A549 (cell line): Measurements from ENCODE around the gene TFR2. TPM values are rescaled to one million over a fixed set of nuclear protein-coding genes. Genes with fewer than 3 reads are reported as not detected.
A peak's percentile ranks its signal among the peaks of the same experiment; 100 is the strongest.

Source experiments
- ATAC-seq, 2 experiments: fragments of 200-7000 bp in 1 of 2; fragments of >200 bp in 1 of 2; cut with Nextera tagmentation in 1 of 2; cut with Tn5 transposase in 1 of 2; 3 replicates each; pipeline versions ENCODE4 v1.8.0 to v1.9.1; 2018 to 2020; ENCODE audit warnings: mild to moderate bottlenecking in 1 of 2, moderate library complexity in 1 of 2
- CTCF ChIA-PET: fragments of 300-600 bp; sonication (Branson Sonifier 250); formaldehyde crosslinking; extraction: SDS; loops from one replicate; lab custom pipeline; 2021; ENCODE audit warnings: antibody characterized with exemption, inconsistent platforms; lab: Yijun Ruan, JAX
- POLR2A ChIA-PET: fragments of 350-600 bp; formaldehyde crosslinking; extraction: SDS; loops from one replicate; lab custom pipeline; 2021; ENCODE audit warnings: antibody characterized with exemption, inconsistent platforms; lab: Yijun Ruan, JAX
- DNase-seq, 2 experiments: peaks; one replicate each; pipeline versions ENCODE4 v3.0.0 to v3.0.0-alpha.2; 2011 to 2016; ENCODE audit warnings: low read depth in 1 of 2, low spot score in 1 of 2
- FAIRE-seq: peaks from 2 replicates; lab custom pipeline; 2011; peaks lifted over from hg19 to GRCh38; lab: Jason Lieb, UNC
- H3K27ac ChIP-seq, 2 experiments: fragments of >200 bp; sonication (Bioruptor Twin); formaldehyde crosslinking; 3 replicates each; pipeline ENCODE4 v1.5.1; 2016 to 2017
- H3K4me1 ChIP-seq: fragments of >200 bp; sonication (Bioruptor Twin); formaldehyde crosslinking; 3 replicates; pipeline ENCODE4 v1.6.1; 2016
- H3K4me2 ChIP-seq: fragments of >200 bp; sonication (Bioruptor Twin); formaldehyde crosslinking; 3 replicates; pipeline ENCODE4 v1.6.1; 2016
- H3K4me3 ChIP-seq: fragments of >200 bp; sonication (Bioruptor Twin); formaldehyde crosslinking; 3 replicates; pipeline ENCODE4 v1.5.1; 2016
- H3K9me3 ChIP-seq: fragments of >200 bp; sonication (Bioruptor Twin); formaldehyde crosslinking; 3 replicates; pipeline ENCODE4 v1.6.1; 2016
- BHLHE40 ChIP-seq: IDR thresholded peaks from 2 replicates; pipeline ENCODE4 v1.6.1; 2012; ENCODE audit warnings: low read depth, low read length, inconsistent platforms
- CHD4 ChIP-seq: fragments of 200-600 bp; sonication (generic); IDR thresholded peaks from 2 replicates; pipeline ENCODE4 v1.6.1; 2016; ENCODE audit warnings: antibody characterized with exemption, mild to moderate bottlenecking, borderline replicate concordance
- FOSB ChIP-seq: fragments of 250-450 bp; sonication (Bioruptor Pico); IDR thresholded peaks from 2 replicates; pipeline ENCODE4 v1.5.0; 2020; ENCODE audit warnings: mild to moderate bottlenecking, moderate library complexity
- HDAC2 ChIP-seq: fragments of 200-600 bp; sonication (generic); IDR thresholded peaks from 2 replicates; pipeline ENCODE4 v1.6.1; 2016
- HEYL ChIP-seq: fragments of 250-450 bp; sonication (Bioruptor Pico); IDR thresholded peaks from 2 replicates; pipeline ENCODE4 v1.8.0; 2021; ENCODE audit warnings: mild to moderate bottlenecking, moderate library complexity
- HMGXB4 ChIP-seq: fragments of 250-450 bp; sonication (Bioruptor Pico); IDR thresholded peaks from 2 replicates; pipeline ENCODE4 v1.5.0; 2021; ENCODE audit warnings: mild to moderate bottlenecking, moderate library complexity, borderline replicate concordance
- HOXB13 ChIP-seq: fragments of 250-450 bp; sonication (Bioruptor Pico); IDR thresholded peaks from 2 replicates; pipeline ENCODE4 v1.5.0; 2020; ENCODE audit warnings: low read depth, mild to moderate bottlenecking, moderate library complexity
- HOXB5 ChIP-seq: fragments of 250-450 bp; sonication (Bioruptor Pico); IDR thresholded peaks from 2 replicates; pipeline ENCODE4 v1.5.0; 2020; ENCODE audit warnings: mild to moderate bottlenecking, moderate library complexity
- JUN ChIP-seq, 2 experiments: fragments of >200 bp; sonication (Bioruptor Twin); formaldehyde crosslinking; IDR thresholded peaks; 2 replicates in 1 of 2; 3 replicates in 1 of 2; pipeline ENCODE4 v1.6.1; 2016 to 2017
- KDM1A ChIP-seq: fragments of 200-600 bp; sonication (generic); IDR thresholded peaks from 2 replicates; pipeline ENCODE4 v1.6.1; 2016; ENCODE audit warnings: low read depth, mild to moderate bottlenecking
- MAFK ChIP-seq: fragments of 450-650 bp; IDR thresholded peaks from 2 replicates; pipeline ENCODE4 v1.6.1; 2014; ENCODE audit not compliant: partially characterized antibody
- MAX ChIP-seq: IDR thresholded peaks from 2 replicates; pipeline ENCODE4 v1.6.1; 2012
- PHF8 ChIP-seq: fragments of 200-600 bp; sonication (generic); IDR thresholded peaks from 2 replicates; pipeline ENCODE4 v1.6.1; 2016; ENCODE audit warnings: low read depth, mild to moderate bottlenecking, antibody characterized with exemption, moderate library complexity, borderline replicate concordance
- RFX5 ChIP-seq: fragments of 450-650 bp; IDR thresholded peaks from 2 replicates; pipeline ENCODE4 v1.7.1; 2014; ENCODE audit warnings: antibody characterized with exemption, mild to moderate bottlenecking, moderate library complexity
- RNF2 ChIP-seq: fragments of 200-600 bp; sonication (generic); IDR thresholded peaks from 2 replicates; pipeline ENCODE4 v1.6.1; 2016; ENCODE audit warnings: low read depth, mild to moderate bottlenecking, antibody characterized with exemption, moderate library complexity, borderline replicate concordance
- TP53 ChIP-seq: fragments of 250-450 bp; sonication (Bioruptor Pico); IDR thresholded peaks from 2 replicates; pipeline ENCODE4 v1.5.0; 2021; ENCODE audit warnings: mild to moderate bottlenecking, moderate library complexity
- ZFP36 ChIP-seq: fragments of 450-650 bp; IDR thresholded peaks from 2 replicates; pipeline ENCODE4 v1.6.1; 2014; ENCODE audit warnings: borderline replicate concordance; ENCODE audit not compliant: partially characterized antibody
- whole genome bisulfite sequencing: methylation state at CpG from one replicate; pipeline ENCODE4 v1.1.6; 2017; ENCODE audit errors: missing lambda C conversion rate; 5-methylcytosine and 5-hydroxymethylcytosine counted together
- polyA plus RNA-seq, 4 experiments: library from polyadenylated mRNA; depleted of rRNA in 3 of 4; stranded (reverse); fragments of >200 nt; fragmentation: RNase III in 1 of 4; extraction: RNeasy Plus Mini Kit Qiagen cat#74134 plus additional on column Dnase treatment in 1 of 4; gene quantifications; 2 replicates in 3 of 4; 3 replicates in 1 of 4; pipeline ENCODE4 v1.2.3, GENCODE V29; 2011 to 2017

Gene TFR2
- polyA plus RNA-seq, 2 of the 4 experiments (the other 2 are of a cell fraction): 1.1 to 2.5 TPM

- DNase-seq (no peak), FAIRE-seq (no peak), ATAC-seq (no peak)
- POLR2A ChIA-PET: interaction anchor here (0.6 to 2.2 kb wide), 4 partner anchors 10 to 198 kb away, joined by 3 to 10 read pairs (median 4); partner anchors contain the start of genes MOSPD3 and ZCWPW1
- CTCF ChIA-PET: interaction anchor here (7.9 kb wide), 1 partner anchor 13 kb away, joined by 69 read pairs; the partner anchor contains the start of gene MOSPD3
- H3K4me2 ChIP-seq: peak overlapping the region; percentile 90; the same call in 2 of the 3 replicates
- WGBS: 95% methylated on average over 16 of the region's 21 CpGs
- H3K9me3 ChIP-seq: no peaks in the 10 kb centered on the region
- H3K4me3 ChIP-seq: no peak overlapping the region
- no peak for TF ChIP-seq BHLHE40
- no peak for TF ChIP-seq FOSB (CRISPR knock-in tag)
- TF ChIP-seq, all 56 proteins: peak for 0
- Histone ChIP-seq H3K27ac (peak overlapping the region in 1 of 2 experiments; percentile 89; a peak in 3 of 6 replicates), H3K4me1 (0 out of 3 replicates have a peak, but pooled peaks cover 4% of the 10 kb centered on the region)
Observed at GRCh38 chr7:100627238-100627549, 14.2 kb downstream of the TFR2 start.

GRCh38 chr7:100626530-100627237 is 14.7 kb downstream of the TFR2 start:
- ATAC-seq: peak; percentile 93 to 96
- TF ChIP-seq PHF8 (no peak), RNF2 (0 out of 2 replicates have a peak, but pooled peaks have one; percentile 52), MAX (peak; percentile 46; the same call in 1 of the 2 replicates), JUN (IDR thresholded peaks at IDR 0.05) (peak in 1 of 2 experiments; percentile 14; a peak in 1 of 5 replicates)
- FAIRE-seq: no peak
- Histone ChIP-seq H3K4me1 (0 out of 3 replicates have a peak, but pooled peaks cover 4% of the 10 kb centered on the region), H3K27ac (peak overlapping the region; percentile 65 to 89; a peak in 5 of 6 replicates), H3K9me3 (no peaks in the 10 kb centered on the region), H3K4me3 (peak overlapping the region; percentile 37), H3K4me2 (peak overlapping the region; percentile 90)
- DNase-seq: peak; percentile 85 to 98
- ChIA-PET CTCF (interaction anchor here (1.0 to 7.9 kb wide), 3 partner anchors 7 to 454 kb away, joined by 3 to 69 read pairs (median 3); partner anchors contain the start of gene MOSPD3), POLR2A (interaction anchor here (0.6 to 2.2 kb wide), 5 partner anchors 9 to 198 kb away, joined by 3 to 10 read pairs (median 3); partner anchors contain the start of genes FBXO24, LRCH4, MOSPD3 and ZCWPW1)
- 15% methylated on average over 13 of the region's 37 CpGs for WGBS

GRCh38 chr7:100626055-100626454 is 15.3 kb downstream of the TFR2 start:
- ChIA-PET CTCF (interaction anchor here (0.9 to 7.9 kb wide), 5 partner anchors 8 to 455 kb away, joined by 3 to 69 read pairs (median 3); partner anchors contain the start of gene MOSPD3), POLR2A (interaction anchor here (1.0 to 2.2 kb wide), 3 partner anchors 8 to 40 kb away, joined by 3 to 10 read pairs (median 3); partner anchors contain the start of genes FBXO24, LRCH4 and MOSPD3)
- ATAC-seq (no peak), FAIRE-seq (no peak), DNase-seq (no peak)
- peak overlapping the region; percentile 11 to 89; a peak in 4 of 6 replicates for H3K27ac ChIP-seq
- 31% methylated on average over 3 of the region's 3 CpGs for WGBS
- peak overlapping the region; percentile 90 for H3K4me2 ChIP-seq
- TF ChIP-seq BHLHE40: no peak
- TF ChIP-seq HDAC2: 0 out of 2 replicates have a peak, but pooled peaks have one; percentile 40
- TF ChIP-seq CHD4: peak; percentile 67; the same call in 1 of the 2 replicates
- no peak for TF ChIP-seq RFX5
- peak; percentile 85; the same call in 1 of the 2 replicates for TF ChIP-seq KDM1A
- peak; percentile 99 for TF ChIP-seq ZFP36
- H3K4me3 ChIP-seq: peak overlapping the region; percentile 37
- H3K9me3 ChIP-seq: no peaks in the 10 kb centered on the region
- 0 out of 3 replicates have a peak, but pooled peaks cover 4% of the 10 kb centered on the region for H3K4me1 ChIP-seq

GRCh38 chr7:100623951-100624824 is 17.2 kb downstream of the TFR2 start:
- Histone ChIP-seq H3K27ac (no peak overlapping the region), H3K4me3 (no peak overlapping the region), H3K4me1 (0 out of 3 replicates have a peak, but pooled peaks cover 4% of the 10 kb centered on the region), H3K9me3 (no peaks in the 10 kb centered on the region), H3K4me2 (no peak overlapping the region)
- 80% methylated on average over 15 of the region's 15 CpGs for WGBS
- CTCF ChIA-PET: interaction anchor here (0.6 to 7.9 kb wide), 6 partner anchors 9 to 143 kb away, joined by 3 to 69 read pairs (median 4); partner anchors contain the start of gene MOSPD3
- POLR2A ChIA-PET: no interaction called here
- no peak for DNase-seq
- TF ChIP-seq HMGXB4 (no peak), HOXB13 (CRISPR knock-in tag) (no peak), ZFP36 (no peak), MAFK (no peak), RFX5 (no peak), RNF2 (no peak), HOXB5 (CRISPR knock-in tag) (no peak), MAX (no peak), CHD4 (no peak), HEYL (no peak), BHLHE40 (no peak), TP53 (CRISPR knock-in tag) (no peak)
- no peak for ATAC-seq
- no peak for FAIRE-seq
